CD14-positive monocyte (primary cell): Measurements from ENCODE around the gene ABCC5. TPM values are rescaled to one million over a fixed set of nuclear protein-coding genes. Genes with fewer than 3 reads are reported as not detected.

Experiments used
- DNase-seq, 3 donors: peaks; one replicate each; pipeline ENCODE4 v3.0.0-alpha.2; 2011 to 2022
- H2AFZ ChIP-seq: 2 replicates; pipeline ENCODE4 v1.6.0; 2012; ENCODE audit warnings: mild to moderate bottlenecking, low read depth, low read length, inconsistent platforms; ENCODE audit not compliant: insufficient read depth, poor library complexity, severe bottlenecking
- H3K27ac ChIP-seq, 2 donors: 1 replicate in 1 of 2; 2 replicates in 1 of 2; pipeline ENCODE4 v1.5.1; 2012 to 2013; ENCODE audit warnings: low read length in 2 of 2, control low read depth in 1 of 2, inconsistent platforms in 1 of 2, low read depth in 1 of 2, mild to moderate bottlenecking in 1 of 2
- H3K27me3 ChIP-seq, 2 donors: one replicate each; pipeline versions ENCODE4 v1.6.0 to v1.6.1; 2011 to 2013; ENCODE audit warnings: low read length in 2 of 2; ENCODE audit not compliant: control insufficient read depth in 2 of 2, insufficient read depth in 2 of 2
- H3K36me3 ChIP-seq, 2 donors: replicated peaks in 1 of 2; 1 replicate in 1 of 2; 2 replicates in 1 of 2; pipeline versions ENCODE4 v1.5.1 to v1.6.1; 2012 to 2013; ENCODE audit warnings: low read length in 2 of 2, control low read depth in 1 of 2, inconsistent platforms in 1 of 2, mild to moderate bottlenecking in 1 of 2; ENCODE audit not compliant: insufficient read depth in 2 of 2, control insufficient read depth in 1 of 2
- H3K4me1 ChIP-seq, 2 donors: 1 replicate in 1 of 2; 2 replicates in 1 of 2; pipeline versions ENCODE4 v1.5.1 to v1.6.1; 2012 to 2013; ENCODE audit warnings: low read length in 2 of 2, control low read depth in 1 of 2, inconsistent platforms in 1 of 2, mild to moderate bottlenecking in 1 of 2, moderate library complexity in 1 of 2; ENCODE audit not compliant: insufficient read depth in 2 of 2, control insufficient read depth in 1 of 2
- H3K4me2 ChIP-seq: replicated peaks from 2 replicates; pipeline ENCODE3; 2012; ENCODE audit warnings: low read length, moderate library complexity, mild to moderate bottlenecking; ENCODE audit not compliant: poor library complexity, severe bottlenecking; ENCODE audit errors: extremely low read depth
- H3K4me3 ChIP-seq, 3 experiments: fragments of 200-600 bp in 1 of 3; sonication (generic) in 1 of 3; replicated peaks in 1 of 3; 1 replicate in 2 of 3; 2 replicates in 1 of 3; pipeline ENCODE4 v1.5.1; 2011 to 2013; ENCODE audit warnings: low read length in 3 of 3, mild to moderate bottlenecking in 3 of 3, control low read depth in 2 of 3, low read depth in 2 of 3, inconsistent platforms in 1 of 3, moderate library complexity in 1 of 3
- H3K79me2 ChIP-seq: 2 replicates; pipeline ENCODE4 v1.6.0; 2012; ENCODE audit warnings: mild to moderate bottlenecking, control low read depth, inconsistent platforms, low read length, moderate library complexity; ENCODE audit not compliant: insufficient read depth
- H3K9ac ChIP-seq: 2 replicates; pipeline ENCODE4 v1.6.0; 2017; ENCODE audit warnings: low read length, mild to moderate bottlenecking; ENCODE audit not compliant: insufficient read depth, poor library complexity, severe bottlenecking
- H3K9me3 ChIP-seq, 2 donors: replicated peaks in 1 of 2; 1 replicate in 1 of 2; 2 replicates in 1 of 2; pipeline versions ENCODE4 v1.5.1 to v1.6.1; 2012 to 2013; ENCODE audit warnings: low read length in 2 of 2, control low read depth in 1 of 2; ENCODE audit not compliant: control insufficient read depth in 1 of 2, insufficient read depth in 1 of 2
- H4K20me1 ChIP-seq: 2 replicates; pipeline ENCODE4 v1.6.0; 2012; ENCODE audit warnings: mild to moderate bottlenecking, low read length, control low read depth, moderate library complexity; ENCODE audit not compliant: insufficient read depth
- H3K27ac Mint-ChIP-seq, 7 donors: one replicate each; pipeline ENCODE4 v1.8.0; 2020; ENCODE audit warnings: mild to moderate bottlenecking in 7 of 7, mixed read lengths in 7 of 7, moderate library complexity in 6 of 7, inconsistent platforms in 2 of 7
- H3K27me3 Mint-ChIP-seq, 3 donors: one replicate each; pipeline ENCODE4 v1.8.0; 2021 to 2022; ENCODE audit warnings: low read depth in 3 of 3, mild to moderate bottlenecking in 3 of 3, mixed read lengths in 3 of 3, moderate library complexity in 3 of 3, inconsistent platforms in 1 of 3
- H3K36me3 Mint-ChIP-seq, 2 donors: one replicate each; pipeline ENCODE4 v1.8.0; 2020; ENCODE audit warnings: mixed read lengths in 2 of 2, inconsistent platforms in 1 of 2, mild to moderate bottlenecking in 1 of 2
- H3K4me1 Mint-ChIP-seq: one replicate; pipeline ENCODE4 v1.8.0; 2020; ENCODE audit warnings: mild to moderate bottlenecking, mixed read lengths
- H3K4me3 Mint-ChIP-seq, 2 donors: one replicate each; pipeline ENCODE4 v1.8.0; 2020; ENCODE audit warnings: mild to moderate bottlenecking in 2 of 2, mixed read lengths in 2 of 2, moderate library complexity in 1 of 2
- H3K9me3 Mint-ChIP-seq, 7 donors: one replicate each; pipeline ENCODE4 v1.8.0; 2020 to 2022; ENCODE audit warnings: mixed read lengths in 7 of 7, mild to moderate bottlenecking in 6 of 7, moderate library complexity in 6 of 7, inconsistent platforms in 2 of 7
- WGBS: methylation state at CpG from one replicate; pipeline ENCODE4 v1.1.5; 2013; ENCODE audit warnings: missing lambda C conversion rate; ENCODE audit not compliant: insufficient coverage; 5-methylcytosine and 5-hydroxymethylcytosine counted together
- intact Hi-C, 2 donors: fragments of 100-400 bp; cut with micrococcal nuclease; formaldehyde crosslinking; loops; one replicate each; pipeline versions ENCODE4 v1.15.0 to v1.15.1; 2023
- polyA plus RNA-seq, 3 donors: library from polyadenylated mRNA; depleted of rRNA in 1 of 3; unstranded in 2 of 3; stranded (reverse) in 1 of 3; fragments of 300-500 nt in 2 of 3; fragments of >200 nt in 1 of 3; fragmentation: Illumina TruSeq in 2 of 3; gene quantifications; 1 replicate in 2 of 3; 2 replicates in 1 of 3; pipeline ENCODE4 v1.2.3, GENCODE V29; 2012 to 2021
- TF ChIP-seq, protein P1 (sequence below): fragments of 200-600 bp; IDR thresholded peaks from one replicate; pipeline ENCODE4 v1.8.0; 2022; ENCODE audit warnings: antibody characterized with exemption, mild to moderate bottlenecking

Gene ABCC5
- polyA plus RNA-seq, 3 donors = 6.2 to 30.9 (median 7.7) TPM

DNA sequence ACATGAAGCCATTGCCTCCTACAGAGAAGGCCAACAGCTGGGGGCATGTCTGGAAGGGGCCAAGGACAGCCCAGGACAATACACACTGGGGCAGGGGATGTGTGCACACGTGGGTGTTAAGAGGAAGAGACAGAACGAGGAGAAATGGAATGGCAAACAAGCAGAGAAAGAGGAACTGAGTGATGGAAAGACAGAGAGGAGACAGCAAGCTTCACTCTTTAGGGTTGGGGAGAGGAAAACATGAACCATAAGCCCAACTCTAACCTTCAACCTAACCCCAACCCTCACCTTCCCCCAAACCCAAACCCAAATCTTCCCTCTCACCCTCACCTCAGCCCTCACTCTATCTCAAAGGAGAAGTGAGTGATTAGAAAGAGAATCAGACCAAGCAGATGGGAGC, 121.1 kb downstream of the ABCC5 start:
- H3K36me3 Mint-ChIP-seq = no peaks in the 10 kb centered on the region
- H3K9me3 Mint-ChIP-seq = peaks cover 0 to 12% (median 0%) of the 10 kb centered on the region in 7 donors
- Histone ChIP-seq H3K36me3 (no peaks in the 10 kb centered on the region), H3K4me1 (no peaks in the 10 kb centered on the region), H2AFZ (no peak overlapping the region), H3K9ac (no peak overlapping the region), H3K27ac (no peak overlapping the region), H3K9me3 (no peaks in the 10 kb centered on the region), H3K4me2 (no peak overlapping the region), H3K79me2 (no peaks in the 10 kb centered on the region), H4K20me1 (no peaks in the 10 kb centered on the region), H3K4me3 (no peak overlapping the region), H3K27me3 (no peaks in the 10 kb centered on the region)
- H3K4me1 Mint-ChIP-seq = peaks cover 5% of the 10 kb centered on the region
- DNase-seq = no peak
- H3K27ac Mint-ChIP-seq = no peak overlapping the region
- TF ChIP-seq, protein P1, sequence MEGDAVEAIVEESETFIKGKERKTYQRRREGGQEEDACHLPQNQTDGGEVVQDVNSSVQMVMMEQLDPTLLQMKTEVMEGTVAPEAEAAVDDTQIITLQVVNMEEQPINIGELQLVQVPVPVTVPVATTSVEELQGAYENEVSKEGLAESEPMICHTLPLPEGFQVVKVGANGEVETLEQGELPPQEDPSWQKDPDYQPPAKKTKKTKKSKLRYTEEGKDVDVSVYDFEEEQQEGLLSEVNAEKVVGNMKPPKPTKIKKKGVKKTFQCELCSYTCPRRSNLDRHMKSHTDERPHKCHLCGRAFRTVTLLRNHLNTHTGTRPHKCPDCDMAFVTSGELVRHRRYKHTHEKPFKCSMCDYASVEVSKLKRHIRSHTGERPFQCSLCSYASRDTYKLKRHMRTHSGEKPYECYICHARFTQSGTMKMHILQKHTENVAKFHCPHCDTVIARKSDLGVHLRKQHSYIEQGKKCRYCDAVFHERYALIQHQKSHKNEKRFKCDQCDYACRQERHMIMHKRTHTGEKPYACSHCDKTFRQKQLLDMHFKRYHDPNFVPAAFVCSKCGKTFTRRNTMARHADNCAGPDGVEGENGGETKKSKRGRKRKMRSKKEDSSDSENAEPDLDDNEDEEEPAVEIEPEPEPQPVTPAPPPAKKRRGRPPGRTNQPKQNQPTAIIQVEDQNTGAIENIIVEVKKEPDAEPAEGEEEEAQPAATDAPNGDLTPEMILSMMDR = no peak
- 0% methylated on average over 2 of the region's 2 CpGs for WGBS
- peaks cover 5 to 12% (median 10%) of the 10 kb centered on the region in 3 donors for H3K27me3 Mint-ChIP-seq
- H3K4me3 Mint-ChIP-seq = no peak overlapping the region
- intact Hi-C loops = loop anchor here (10.0 kb wide), 5 partner anchors 118 to 388 kb away; partner anchors contain the start of genes ABCC5 (in 1 of the 2) and EIF2B5 (in 1 of the 2)

DNA sequence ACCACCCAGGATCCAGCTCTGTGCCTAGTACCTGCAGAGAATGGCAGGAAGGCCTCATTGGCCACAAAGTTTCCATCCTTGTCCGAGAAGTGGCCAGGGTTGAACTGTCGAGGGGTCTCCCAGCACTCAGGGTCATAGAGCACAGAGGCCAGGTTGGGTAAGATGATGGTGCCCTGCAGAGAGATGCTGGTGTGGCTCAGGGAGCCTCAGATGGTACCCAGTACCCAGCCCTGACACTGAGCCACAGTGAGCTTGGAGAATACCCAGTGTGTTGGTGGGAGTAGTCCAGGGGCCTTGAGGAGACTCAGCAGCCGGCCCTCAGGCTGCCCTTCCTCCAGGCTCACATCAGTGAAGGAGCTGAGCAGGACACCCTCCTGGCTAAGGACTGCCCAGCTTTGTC, 121.5 kb downstream of the ABCC5 start:
- Mint-ChIP-seq H3K36me3 (no peaks in the 10 kb centered on the region), H3K27me3 (peaks cover 5 to 11% (median 10%) of the 10 kb centered on the region in 3 donors), H3K4me3 (no peak overlapping the region), H3K4me1 (peaks cover 5% of the 10 kb centered on the region), H3K27ac (no peak overlapping the region), H3K9me3 (peaks cover 0 to 12% (median 0%) of the 10 kb centered on the region in 7 donors)
- WGBS = 96% methylated on average over 3 of the region's 3 CpGs
- no peak overlapping the region for H3K4me3 ChIP-seq
- H3K9me3 ChIP-seq = no peaks in the 10 kb centered on the region
- no peaks in the 10 kb centered on the region for H3K36me3 ChIP-seq
- peak overlapping the region; percentile 25 for H3K9ac ChIP-seq
- no peaks in the 10 kb centered on the region for H4K20me1 ChIP-seq
- TF ChIP-seq, protein P1 = no peak
- no peak overlapping the region for H2AFZ ChIP-seq
- no peaks in the 10 kb centered on the region for H3K4me1 ChIP-seq
- no peak overlapping the region for H3K27ac ChIP-seq
- H3K4me2 ChIP-seq = no peak overlapping the region
- no peaks in the 10 kb centered on the region for H3K79me2 ChIP-seq
- DNase-seq = no peak
- intact Hi-C loops = loop anchor here (10.0 kb wide), 5 partner anchors 119 to 389 kb away; partner anchors contain the start of genes ABCC5 (in 1 of the 2) and EIF2B5 (in 1 of the 2)
- no peaks in the 10 kb centered on the region for H3K27me3 ChIP-seq
